Caco-2 (cell line): Measurements from ENCODE around the gene ABCA3. TPM values are rescaled to one million over a fixed set of nuclear protein-coding genes. Genes with fewer than 3 reads are reported as not detected.

Source experiments
- BruUV-seq: library from RNA; stranded (reverse); fragments of 400-500 nt; replicated peaks from 2 replicates; lab custom pipeline; 2021; lab: Mats Ljungman, UMichigan
- CTCF ChIA-PET: fragments of 300-600 bp; sonication (Branson Sonifier 250); formaldehyde crosslinking; loops from one replicate; lab custom pipeline; 2022; ENCODE audit warnings: antibody characterized with exemption; lab: Charles Lee
- POLR2A ChIA-PET: fragments of 300-600 bp; sonication (Branson Sonifier 250); formaldehyde crosslinking; loops from one replicate; lab custom pipeline; 2022; ENCODE audit warnings: antibody characterized with exemption; lab: Charles Lee
- DNase-seq, 2 experiments: peaks; one replicate each; pipeline versions ENCODE4 v3.0.0 to v3.0.0-alpha.2; 2020 to 2022
- H3K27me3 ChIP-seq: replicated peaks from 2 replicates; pipeline ENCODE4 v1.6.0; 2011; ENCODE audit warnings: low read length; ENCODE audit not compliant: control insufficient read depth, insufficient read depth
- H3K36me3 ChIP-seq: 2 replicates; pipeline ENCODE4 v1.5.1; 2011; ENCODE audit warnings: low read length; ENCODE audit not compliant: control insufficient read depth, insufficient read depth
- H3K4me1 ChIP-seq: fragments of 250-450 bp; sonication (Bioruptor Pico); 2 replicates; pipeline ENCODE4 v1.5.1; 2020; ENCODE audit warnings: mild to moderate bottlenecking
- H3K4me3 ChIP-seq: 2 replicates; pipeline ENCODE4 v1.5.1; 2011; ENCODE audit warnings: low read depth, mild to moderate bottlenecking, control low read depth, low read length
- H3K9me3 ChIP-seq: fragments of 250-450 bp; sonication (Bioruptor Pico); 2 replicates; pipeline ENCODE4 v1.5.1; 2020; ENCODE audit warnings: mild to moderate bottlenecking, moderate library complexity
- H3K27ac Mint-ChIP-seq: one replicate; pipeline ENCODE4 v1.8.0; 2022; ENCODE audit warnings: mixed read lengths; ENCODE audit not compliant: unreplicated experiment
- H3K27me3 Mint-ChIP-seq: one replicate; pipeline ENCODE4 v1.8.0; 2022; ENCODE audit warnings: mixed read lengths; ENCODE audit not compliant: insufficient read depth, unreplicated experiment
- H3K36me3 Mint-ChIP-seq: one replicate; pipeline ENCODE4 v1.8.0; 2022; ENCODE audit warnings: mild to moderate bottlenecking, mixed read lengths; ENCODE audit not compliant: insufficient read depth, unreplicated experiment
- H3K4me1 Mint-ChIP-seq: one replicate; pipeline ENCODE4 v1.8.0; 2022; ENCODE audit warnings: low read depth, mixed read lengths; ENCODE audit not compliant: unreplicated experiment
- H3K4me3 Mint-ChIP-seq: one replicate; pipeline ENCODE4 v1.8.0; 2022; ENCODE audit warnings: mild to moderate bottlenecking, moderate library complexity, mixed read lengths; ENCODE audit not compliant: unreplicated experiment
- H3K9me3 Mint-ChIP-seq: one replicate; pipeline ENCODE4 v1.8.0; 2022; ENCODE audit warnings: mixed read lengths; ENCODE audit not compliant: unreplicated experiment
- CTCF ChIP-seq, 2 experiments: fragments of 200-600 bp in 1 of 2; IDR thresholded peaks; 1 replicate in 1 of 2; 2 replicates in 1 of 2; pipeline versions ENCODE4 v1.5.1 to v1.8.0; 2011 to 2022; ENCODE audit warnings: antibody characterized with exemption in 1 of 2, control low read depth in 1 of 2, inconsistent platforms in 1 of 2, low read depth in 1 of 2, low read length in 1 of 2, mild to moderate bottlenecking in 1 of 2, moderate library complexity in 1 of 2; ENCODE audit not compliant: insufficient read depth in 1 of 2, severe bottlenecking in 1 of 2, unreplicated experiment in 1 of 2
- intact Hi-C: fragments of 100-400 bp; cut with micrococcal nuclease; formaldehyde crosslinking; loops from one replicate; pipeline ENCODE4 v1.10.0; 2022; ENCODE audit not compliant: unreplicated experiment
- total RNA-seq: library from RNA; stranded (reverse); gene quantifications from 2 replicates; pipeline ENCODE4 v1.2.3, GENCODE V29; 2022

ABCA3 gene
- total RNA-seq, 1 experiment from 2014 or later = 16.1 TPM

GRCh38 chr16:2233872-2234812 is 106.4 kb downstream of the ABCA3 start:
- intact Hi-C loops = no loop called here
- no TSS peak for BruUV-seq
- ChIA-PET CTCF (no interaction called here), POLR2A (no interaction called here)
- H3K9me3 ChIP-seq = no peaks in the 10 kb centered on the region
- no peaks in the 10 kb centered on the region for H3K36me3 ChIP-seq
- H3K27me3 ChIP-seq = no peaks in the 10 kb centered on the region
- Mint-ChIP-seq H3K4me1 (no peaks in the 10 kb centered on the region), H3K9me3 (no peaks in the 10 kb centered on the region), H3K27me3 (no peaks in the 10 kb centered on the region), H3K27ac (no peak overlapping the region), H3K4me3 (no peak overlapping the region), H3K36me3 (peaks cover 46% of the 10 kb centered on the region)
- peaks cover 8% of the 10 kb centered on the region; the same call in 1 of the 2 replicates for H3K4me1 ChIP-seq
- no peak for TF ChIP-seq CTCF (IDR thresholded peaks at IDR 0.05; ENCODE audit: insufficient read depth in 1 of 2, low read depth in 1 of 2, low read length in 1 of 2, severe bottlenecking in 1 of 2, unreplicated experiment in 1 of 2)
- H3K4me3 ChIP-seq = no peak overlapping the region
- DNase-seq = no peak

- H3K9me3 Mint-ChIP-seq = no peaks in the 10 kb centered on the region
- H3K4me1 Mint-ChIP-seq = no peaks in the 10 kb centered on the region
- ChIA-PET POLR2A (no interaction called here), CTCF (no interaction called here)
- peaks cover 36% of the 10 kb centered on the region for H3K36me3 Mint-ChIP-seq
- no peak for TF ChIP-seq CTCF (IDR thresholded peaks at IDR 0.05; ENCODE audit: insufficient read depth in 1 of 2, low read depth in 1 of 2, low read length in 1 of 2, severe bottlenecking in 1 of 2, unreplicated experiment in 1 of 2)
- Histone ChIP-seq H3K4me1 (peaks cover 8% of the 10 kb centered on the region; the same call in 1 of the 2 replicates), H3K36me3 (no peaks in the 10 kb centered on the region; the same call in 1 of the 2 replicates), H3K27me3 (no peaks in the 10 kb centered on the region), H3K9me3 (no peaks in the 10 kb centered on the region), H3K4me3 (no peak overlapping the region)
- no TSS peak for BruUV-seq
- no peaks in the 10 kb centered on the region for H3K27me3 Mint-ChIP-seq
- no peak overlapping the region for H3K4me3 Mint-ChIP-seq
- DNase-seq = no peak
- intact Hi-C loops = no loop called here
- no peak overlapping the region for H3K27ac Mint-ChIP-seq
Observed at GRCh38 chr16:2233046-2233775, 107.3 kb downstream of the ABCA3 start.
